22Rv1 (cell line): ENCODE data around the gene URB2.

ENCODE experiments used
- ZFX ChIP-seq: fragments of 450-650 bp; IDR thresholded peaks from 2 replicates; pipeline ENCODE4 v1.6.1; 2017; ENCODE audit warnings: antibody characterized with exemption, borderline replicate concordance
- TF ChIP-seq, protein P1 (sequence below): fragments of 450-650 bp; IDR thresholded peaks from 2 replicates; pipeline ENCODE4 v1.5.1; 2017; ENCODE audit warnings: mild to moderate bottlenecking

DNA sequence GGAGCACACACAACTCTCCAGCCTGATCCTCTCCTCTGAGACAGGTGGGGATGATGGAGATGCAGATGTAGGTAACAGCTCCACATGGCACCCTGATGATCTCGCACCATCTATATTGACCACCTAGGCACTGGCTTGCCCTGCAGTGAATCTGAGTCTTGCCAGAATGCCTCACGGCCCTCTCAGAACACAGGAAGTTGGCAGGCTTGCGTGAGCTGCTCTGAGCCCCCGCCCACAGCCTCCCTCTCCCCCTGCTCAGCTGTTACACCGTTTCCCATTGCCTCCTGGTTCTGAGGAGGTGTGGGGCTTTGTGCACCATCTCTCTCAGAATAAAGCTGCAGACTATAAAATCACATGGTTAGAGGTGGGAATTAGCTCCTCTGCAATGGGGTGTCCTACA, 48.0 kb downstream of the URB2 start:
- TF ChIP-seq, protein P1, sequence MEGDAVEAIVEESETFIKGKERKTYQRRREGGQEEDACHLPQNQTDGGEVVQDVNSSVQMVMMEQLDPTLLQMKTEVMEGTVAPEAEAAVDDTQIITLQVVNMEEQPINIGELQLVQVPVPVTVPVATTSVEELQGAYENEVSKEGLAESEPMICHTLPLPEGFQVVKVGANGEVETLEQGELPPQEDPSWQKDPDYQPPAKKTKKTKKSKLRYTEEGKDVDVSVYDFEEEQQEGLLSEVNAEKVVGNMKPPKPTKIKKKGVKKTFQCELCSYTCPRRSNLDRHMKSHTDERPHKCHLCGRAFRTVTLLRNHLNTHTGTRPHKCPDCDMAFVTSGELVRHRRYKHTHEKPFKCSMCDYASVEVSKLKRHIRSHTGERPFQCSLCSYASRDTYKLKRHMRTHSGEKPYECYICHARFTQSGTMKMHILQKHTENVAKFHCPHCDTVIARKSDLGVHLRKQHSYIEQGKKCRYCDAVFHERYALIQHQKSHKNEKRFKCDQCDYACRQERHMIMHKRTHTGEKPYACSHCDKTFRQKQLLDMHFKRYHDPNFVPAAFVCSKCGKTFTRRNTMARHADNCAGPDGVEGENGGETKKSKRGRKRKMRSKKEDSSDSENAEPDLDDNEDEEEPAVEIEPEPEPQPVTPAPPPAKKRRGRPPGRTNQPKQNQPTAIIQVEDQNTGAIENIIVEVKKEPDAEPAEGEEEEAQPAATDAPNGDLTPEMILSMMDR = no peak
- no peak for TF ChIP-seq ZFX
